HUES6 (cell line): ENCODE results near the gene EDN2.

Source experiments
- H3K27ac ChIP-seq: 2 replicates; pipeline ENCODE4 v1.7.0; 2013; ENCODE audit warnings: low read depth, mild to moderate bottlenecking, low read length, inconsistent platforms
- H3K27me3 ChIP-seq: 2 replicates; pipeline ENCODE4 v1.6.1; 2013; ENCODE audit warnings: low read length; ENCODE audit not compliant: control insufficient read depth, insufficient read depth
- H3K36me3 ChIP-seq: 2 replicates; pipeline ENCODE4 v1.6.1; 2013; ENCODE audit warnings: low read length; ENCODE audit not compliant: control insufficient read depth, insufficient read depth
- H3K4me1 ChIP-seq: 2 replicates; pipeline ENCODE4 v1.6.1; 2013; ENCODE audit warnings: low read length; ENCODE audit not compliant: control insufficient read depth, insufficient read depth
- H3K4me3 ChIP-seq: 2 replicates; pipeline ENCODE4 v1.5.1; 2013; ENCODE audit warnings: low read depth, low read length
- H3K9ac ChIP-seq: one replicate; pipeline ENCODE4 v1.6.1; 2013; ENCODE audit warnings: mild to moderate bottlenecking, low read length
- H3K9me3 ChIP-seq: 2 replicates; pipeline ENCODE4 v1.6.1; 2013; ENCODE audit warnings: low read depth, low read length; ENCODE audit not compliant: control insufficient read depth, insufficient read depth

Gene EDN2

GRCh38 chr1:41498391-41498790 lies 13.9 kb upstream of the EDN2 start:
- Histone ChIP-seq H3K4me1 (peaks cover 32% of the 10 kb centered on the region), H3K27ac (no peak overlapping the region), H3K4me3 (no peak overlapping the region)

GRCh38 chr1:41497461-41498030 lies 13.1 kb upstream of the EDN2 start:
- Histone ChIP-seq H3K36me3 (no peaks in the 10 kb centered on the region), H3K27ac (no peak overlapping the region), H3K4me3 (no peak overlapping the region), H3K27me3 (peaks cover 8% of the 10 kb centered on the region), H3K4me1 (peaks cover 32% of the 10 kb centered on the region), H3K9me3 (no peaks in the 10 kb centered on the region), H3K9ac (peak overlapping the region; percentile 88)

More at GRCh38 chr1:41498391-41498790, 13.9 kb upstream of the EDN2 start:
- Histone ChIP-seq H3K9ac (no peak overlapping the region), H3K27me3 (peaks cover 8% of the 10 kb centered on the region), H3K9me3 (no peaks in the 10 kb centered on the region), H3K36me3 (no peaks in the 10 kb centered on the region)

GRCh38 chr1:41497056-41497440 lies 12.6 kb upstream of the EDN2 start:
- Histone ChIP-seq H3K9ac (peak overlapping the region; percentile 88), H3K27ac (peak overlapping the region; percentile 97; the same call in 1 of the 2 replicates), H3K4me3 (no peak overlapping the region), H3K27me3 (peaks cover 8% of the 10 kb centered on the region), H3K9me3 (no peaks in the 10 kb centered on the region), H3K36me3 (no peaks in the 10 kb centered on the region), H3K4me1 (peaks cover 33% of the 10 kb centered on the region)

GRCh38 chr1:41496080-41497055 lies 11.9 kb upstream of the EDN2 start:
- Histone ChIP-seq H3K4me3 (peak overlapping the region; percentile 37), H3K27ac (peak overlapping the region; percentile 97), H3K9ac (peak overlapping the region; percentile 88), H3K4me1 (peaks cover 35% of the 10 kb centered on the region), H3K9me3 (no peaks in the 10 kb centered on the region), H3K36me3 (no peaks in the 10 kb centered on the region), H3K27me3 (peaks cover 8% of the 10 kb centered on the region)

- Histone ChIP-seq H3K36me3 (no peaks in the 10 kb centered on the region), H3K9me3 (no peaks in the 10 kb centered on the region), H3K4me3 (peak overlapping the region; percentile 37), H3K4me1 (peaks cover 35% of the 10 kb centered on the region), H3K27me3 (peaks cover 8% of the 10 kb centered on the region), H3K27ac (peak overlapping the region; percentile 97; the same call in 1 of the 2 replicates), H3K9ac (peak overlapping the region; percentile 78)
Measured at GRCh38 chr1:41495210-41495948, 10.9 kb upstream of the EDN2 start.

- H3K36me3 ChIP-seq, result no peaks in the 10 kb centered on the region
- peaks cover 35% of the 10 kb centered on the region for H3K4me1 ChIP-seq
- no peak overlapping the region for H3K27ac ChIP-seq
- H3K27me3 ChIP-seq, result peaks cover 8% of the 10 kb centered on the region
- H3K9me3 ChIP-seq, result no peaks in the 10 kb centered on the region
- H3K9ac ChIP-seq, result no peak overlapping the region
- H3K4me3 ChIP-seq, result no peak overlapping the region
Measured at GRCh38 chr1:41494351-41495209, 10.1 kb upstream of the EDN2 start.

- Histone ChIP-seq H3K36me3 (no peaks in the 10 kb centered on the region), H3K4me3 (no peak overlapping the region), H3K9ac (no peak overlapping the region), H3K9me3 (no peaks in the 10 kb centered on the region), H3K27me3 (peaks cover 8% of the 10 kb centered on the region), H3K4me1 (peaks cover 35% of the 10 kb centered on the region), H3K27ac (no peak overlapping the region)
Measured at GRCh38 chr1:41493626-41494350, 9.3 kb upstream of the EDN2 start.

GRCh38 chr1:41493117-41493536 lies 8.6 kb upstream of the EDN2 start:
- H3K4me3 ChIP-seq, result no peak overlapping the region
- H3K27me3 ChIP-seq, result peaks cover 8% of the 10 kb centered on the region
- H3K9ac ChIP-seq, result no peak overlapping the region
- no peaks in the 10 kb centered on the region for H3K36me3 ChIP-seq
- no peak overlapping the region for H3K27ac ChIP-seq
- H3K9me3 ChIP-seq, result no peaks in the 10 kb centered on the region
- peaks cover 34% of the 10 kb centered on the region for H3K4me1 ChIP-seq

GRCh38 chr1:41492341-41492848 lies 7.9 kb upstream of the EDN2 start:
- H3K27ac ChIP-seq, result no peak overlapping the region
- H3K27me3 ChIP-seq, result peaks cover 10% of the 10 kb centered on the region
- no peaks in the 10 kb centered on the region for H3K36me3 ChIP-seq
- H3K4me3 ChIP-seq, result no peak overlapping the region
- H3K9ac ChIP-seq, result no peak overlapping the region
- peaks cover 40% of the 10 kb centered on the region for H3K4me1 ChIP-seq
- no peaks in the 10 kb centered on the region for H3K9me3 ChIP-seq
